ENCODE results near the gene EIF4A2. TPM values are rescaled to one million over a fixed set of nuclear protein-coding genes. Genes with fewer than 3 reads are reported as not detected.

EIF4A2 gene
- total RNA-seq, 1 donor from 2014 or later, result 352 TPM

DNA sequence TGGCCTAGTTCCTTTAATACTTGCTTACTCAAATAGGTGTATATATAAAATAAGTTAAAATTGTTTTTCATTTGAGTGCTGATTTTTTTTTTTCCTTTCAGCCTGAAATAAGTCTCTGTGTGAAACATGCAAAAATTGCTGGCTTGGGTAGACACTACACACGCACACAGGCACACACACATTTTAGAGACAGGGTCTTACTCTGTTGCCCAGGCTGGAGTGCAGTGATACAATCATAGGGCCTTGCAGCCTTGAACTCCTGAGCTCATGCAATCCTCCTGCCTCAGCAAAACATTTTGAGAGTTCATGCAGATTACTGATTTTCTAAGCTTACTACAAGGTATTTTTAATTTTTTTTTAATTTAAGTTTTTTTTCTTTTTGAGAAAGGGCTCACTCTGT is 35.6 kb downstream of the EIF4A2 start:
- intact Hi-C loops (cut with micrococcal nuclease), result no loop called here

DNA sequence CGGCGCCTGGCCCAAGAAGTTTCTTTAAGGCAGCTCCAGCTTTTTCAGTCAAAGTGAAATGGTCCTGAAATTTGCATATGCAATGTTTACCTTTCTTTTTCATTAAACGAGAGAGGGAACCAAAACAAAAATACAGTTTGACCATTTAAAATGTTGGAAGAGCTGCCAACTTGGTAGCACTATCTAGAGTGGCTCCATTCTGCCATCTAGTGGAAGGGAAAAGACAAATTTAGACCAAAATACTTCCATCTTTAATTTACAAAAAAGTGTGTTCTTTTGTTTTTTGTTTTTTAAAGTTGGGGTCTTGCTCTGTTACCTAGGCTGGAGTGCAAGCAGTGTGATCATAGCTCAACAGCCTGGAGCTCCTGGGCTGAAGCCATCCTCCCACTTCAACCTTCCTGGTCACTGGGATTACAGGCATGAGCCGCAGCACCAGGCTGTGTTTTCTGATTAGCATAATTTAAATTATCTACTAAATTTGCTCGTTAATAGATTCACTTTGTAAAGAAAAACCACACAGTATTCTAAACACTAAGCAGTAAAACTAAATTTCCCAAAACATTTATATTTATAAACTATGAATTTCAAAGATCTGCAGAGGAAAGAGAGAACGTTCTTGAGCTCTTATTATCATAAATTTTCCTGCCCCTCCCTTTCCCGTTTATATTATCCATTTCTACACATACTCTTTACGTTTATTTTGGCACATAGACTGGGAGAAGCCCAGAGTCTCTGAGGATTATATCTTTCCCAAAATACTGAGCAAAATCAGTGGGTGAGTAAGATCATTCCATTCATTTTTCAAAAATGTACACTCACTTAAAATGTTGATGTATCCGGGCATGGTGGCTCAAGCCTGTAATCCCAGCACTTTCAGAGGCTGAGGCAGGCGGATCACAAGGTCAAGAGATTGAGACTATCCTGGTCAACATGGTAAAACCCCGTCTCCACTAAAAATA is 38.3 kb downstream of the EIF4A2 start:
- intact Hi-C loops (cut with micrococcal nuclease), result loop anchor here (1.0 to 5.0 kb wide), 2 partner anchors 204 to 844 kb away; no protein-coding TSS in a partner anchor

DNA sequence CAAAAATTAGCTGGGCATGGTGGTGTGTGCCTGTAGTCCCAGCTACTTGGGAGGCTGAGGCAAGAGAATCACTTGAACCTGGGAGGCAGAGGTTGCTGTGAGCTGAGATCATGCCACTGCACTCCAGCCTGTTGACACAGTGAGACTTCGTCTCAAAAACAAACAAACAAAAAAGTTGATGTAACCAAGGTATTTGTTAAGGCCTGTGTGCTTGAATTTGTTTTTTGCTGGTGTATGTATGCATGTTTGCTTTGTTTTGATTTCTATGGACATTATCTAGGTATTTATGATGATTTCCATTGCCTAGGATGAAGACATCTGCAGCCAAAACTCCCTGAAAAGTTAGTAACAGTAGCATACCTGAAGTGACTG is 39.0 kb downstream of the EIF4A2 start:
- intact Hi-C loops (cut with micrococcal nuclease), result loop anchor here (5.0 kb wide), 1 partner anchor 845 kb away; no protein-coding TSS in a partner anchor

DNA sequence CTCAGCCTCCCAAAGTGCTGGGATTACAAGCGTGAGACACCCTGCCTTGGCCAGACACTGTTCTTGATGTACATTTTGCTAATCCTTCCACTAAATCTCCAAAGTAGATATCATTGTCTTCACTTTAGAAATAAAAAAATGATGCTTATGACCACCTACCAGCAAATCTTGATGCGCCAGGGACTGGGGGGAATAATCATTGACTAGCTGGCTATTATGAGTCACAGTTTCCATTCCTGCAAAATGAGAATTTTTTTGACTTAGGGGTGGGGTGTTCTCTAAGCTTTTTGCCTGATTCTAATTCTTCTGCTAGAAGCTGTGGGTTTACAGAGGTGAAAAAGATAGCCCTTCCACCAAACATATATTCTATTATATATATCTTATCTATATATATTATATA is 40.0 kb downstream of the EIF4A2 start:
- intact Hi-C loops (cut with micrococcal nuclease), result loop anchor here (5.0 kb wide), 1 partner anchor 846 kb away; no protein-coding TSS in a partner anchor

DNA sequence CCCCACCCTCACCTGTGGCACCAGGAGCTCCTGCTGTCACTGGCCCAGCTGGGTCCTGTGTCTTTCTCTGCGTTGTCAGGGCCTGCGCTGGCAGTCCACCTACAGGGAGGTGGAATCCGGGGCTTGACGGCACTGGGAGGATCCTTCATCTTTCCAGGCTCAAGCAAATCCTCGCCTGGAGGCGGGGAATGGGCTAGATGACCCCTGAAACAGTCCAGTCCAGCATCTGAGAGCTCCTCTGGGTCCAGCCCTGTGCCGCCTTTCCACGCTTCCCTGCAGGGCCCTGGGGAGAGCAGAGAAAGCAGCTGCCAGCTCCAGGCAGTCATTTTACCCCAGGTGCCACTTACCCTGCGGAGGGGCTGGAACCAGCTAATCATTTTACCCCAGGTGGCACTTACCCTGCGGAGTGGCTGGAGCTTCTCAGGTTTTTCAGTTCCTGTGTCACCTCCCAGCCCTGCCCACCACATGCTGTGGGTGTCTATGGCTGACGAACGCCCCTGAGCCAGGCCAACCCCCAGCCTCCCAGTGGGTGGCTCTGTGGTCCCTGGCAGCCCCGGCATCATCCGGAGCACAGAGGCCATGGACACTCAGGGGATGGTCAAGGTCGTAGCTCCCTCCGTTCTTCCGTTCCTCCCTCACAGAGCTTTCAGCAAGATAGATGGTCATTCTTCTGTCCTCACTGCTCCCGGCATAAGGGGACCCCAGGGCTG is 41.2 kb downstream of the EIF4A2 start:
- intact Hi-C loops (cut with micrococcal nuclease), result loop anchor here (5.0 kb wide), 2 partner anchors 343 to 847 kb away; no protein-coding TSS in a partner anchor

DNA sequence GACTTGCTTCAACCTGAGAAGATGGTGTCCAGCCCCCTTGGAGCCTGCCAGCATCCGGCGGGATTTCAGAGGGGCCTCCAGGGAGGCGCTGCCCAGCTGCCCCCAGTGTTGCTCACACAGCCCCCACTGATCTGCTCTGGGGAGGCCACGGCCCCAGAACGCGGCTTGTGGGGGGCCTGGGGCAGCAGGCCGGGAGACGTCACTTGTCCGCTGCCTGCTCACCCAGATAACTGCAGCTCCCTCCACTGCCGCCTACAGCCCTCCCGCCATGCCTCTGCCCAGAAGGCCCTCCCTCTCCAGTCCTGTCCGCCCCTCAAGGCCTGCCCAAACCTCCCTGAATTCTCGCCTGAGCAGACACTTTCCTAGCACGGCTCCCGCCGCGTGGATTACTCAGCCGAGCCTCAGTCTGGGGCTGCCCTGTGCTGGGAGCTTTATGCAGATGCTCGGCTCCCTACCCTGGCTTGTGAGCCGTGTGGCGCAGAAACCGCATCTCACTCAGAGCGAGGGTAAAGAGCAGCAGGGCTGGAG is 42.0 kb downstream of the EIF4A2 start:
- intact Hi-C loops (cut with micrococcal nuclease), result loop anchor here (5.0 kb wide), 1 partner anchor 342 kb away; no protein-coding TSS in a partner anchor

DNA sequence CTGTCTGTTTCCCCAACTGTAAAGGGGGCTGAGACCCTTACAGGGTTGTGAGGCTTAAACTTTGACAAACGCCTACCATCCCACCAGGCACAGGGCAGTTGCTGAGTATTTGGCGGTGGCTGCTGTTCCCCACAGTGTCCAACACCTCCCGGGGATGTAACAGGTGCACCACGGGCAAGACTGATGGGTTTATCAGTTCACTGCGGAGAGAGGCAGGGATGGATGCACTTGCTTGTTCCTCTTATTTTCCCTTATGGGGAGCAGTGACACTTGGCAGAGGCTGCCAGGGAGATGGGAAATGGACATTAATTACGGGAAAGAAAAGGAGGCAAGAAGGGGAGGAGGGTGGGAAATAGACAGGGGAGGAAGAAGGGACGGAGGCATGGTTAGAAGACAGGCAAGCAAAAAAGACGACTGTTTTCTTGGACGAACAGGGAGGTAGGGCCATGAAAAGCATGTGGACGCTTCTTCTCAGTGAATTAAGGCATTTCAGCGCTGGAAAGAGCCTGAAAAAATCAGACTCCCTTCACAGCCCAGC is 42.6 kb downstream of the EIF4A2 start:
- intact Hi-C loops (cut with micrococcal nuclease), result loop anchor here (2.0 to 5.0 kb wide), 6 partner anchors 41 to 341 kb away; partner anchors contain the start of genes DNAJB11 and RPL39L

DNA sequence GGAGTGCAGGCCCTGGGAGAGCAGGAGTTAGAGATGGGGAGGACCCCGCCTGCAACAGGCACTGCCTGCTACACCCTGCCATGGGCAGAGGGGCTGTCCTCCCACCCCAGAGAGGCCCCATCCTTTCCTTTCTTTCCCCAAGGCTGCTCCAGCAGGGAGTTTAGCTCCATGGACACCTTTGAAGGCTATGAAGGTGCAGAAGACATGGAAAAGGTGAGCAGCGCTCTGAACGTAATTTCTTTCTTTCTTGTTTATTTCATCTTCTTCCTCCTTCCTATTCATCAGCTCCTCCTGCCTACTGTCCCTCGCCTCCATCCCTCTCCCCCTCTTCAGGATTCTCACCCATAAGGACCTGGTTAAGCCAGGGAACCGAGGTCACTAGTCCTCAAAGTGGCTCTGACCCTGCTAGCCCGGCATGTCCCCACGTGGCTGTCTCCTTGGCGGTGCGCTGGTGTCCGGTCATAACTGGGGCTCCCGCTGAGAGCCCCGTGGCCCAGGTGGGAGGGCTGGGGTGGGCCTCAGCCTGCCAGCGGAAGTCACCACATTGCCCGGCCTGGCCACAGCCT is 43.1 kb downstream of the EIF4A2 start:
- intact Hi-C loops (cut with micrococcal nuclease), result loop anchor here (2.0 to 5.0 kb wide), 6 partner anchors 42 to 341 kb away; partner anchors contain the start of genes DNAJB11 and RPL39L

DNA sequence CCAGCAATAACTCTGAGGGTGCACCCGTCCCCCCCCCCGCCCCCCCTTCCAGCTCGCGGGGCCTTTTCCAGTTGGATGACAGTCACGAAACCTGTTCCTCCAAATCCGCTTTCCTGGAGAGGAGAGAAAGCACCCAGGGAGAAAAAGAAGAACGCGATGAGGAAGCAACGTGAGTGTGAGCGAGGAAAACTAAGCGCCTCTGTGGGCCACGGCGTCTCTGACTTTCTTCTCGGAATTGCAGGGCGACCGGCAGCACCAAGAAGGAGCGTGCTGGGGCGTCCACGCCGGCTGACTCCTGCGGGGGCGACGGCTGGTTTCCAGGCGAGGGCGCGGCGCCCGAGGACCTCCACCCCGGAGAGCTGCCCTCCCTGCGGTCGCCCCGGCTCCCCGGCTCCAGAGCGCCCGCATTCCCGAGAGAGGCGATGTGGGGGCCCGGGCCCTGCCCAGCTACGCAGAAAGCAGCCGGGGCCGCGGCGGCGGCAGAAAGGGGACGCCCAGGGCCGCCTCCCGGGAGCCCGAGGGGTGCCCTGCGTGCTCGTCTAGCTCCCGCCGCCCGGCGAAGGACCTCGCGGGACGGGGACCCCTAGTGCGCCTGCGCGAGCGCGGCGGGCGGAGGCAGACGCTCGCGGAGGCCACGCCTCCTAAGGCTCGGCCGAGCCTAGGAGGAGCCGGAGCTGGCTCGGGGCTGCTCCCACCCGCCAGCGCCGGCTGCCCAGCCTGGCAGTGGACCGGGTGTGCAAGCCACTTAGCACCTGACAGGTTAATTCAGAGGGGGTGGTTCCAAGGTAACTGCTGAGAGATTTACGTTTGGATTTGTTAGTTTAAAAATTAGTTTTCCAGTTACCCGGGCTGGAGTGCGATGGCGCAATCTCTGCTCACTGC is 43.8 kb downstream of the EIF4A2 start:
- intact Hi-C loops (cut with micrococcal nuclease), result loop anchor here (1.0 to 5.0 kb wide), 8 partner anchors 21 to 340 kb away; partner anchors contain the start of genes DNAJB11, RFC4, RPL39L and ST6GAL1

DNA sequence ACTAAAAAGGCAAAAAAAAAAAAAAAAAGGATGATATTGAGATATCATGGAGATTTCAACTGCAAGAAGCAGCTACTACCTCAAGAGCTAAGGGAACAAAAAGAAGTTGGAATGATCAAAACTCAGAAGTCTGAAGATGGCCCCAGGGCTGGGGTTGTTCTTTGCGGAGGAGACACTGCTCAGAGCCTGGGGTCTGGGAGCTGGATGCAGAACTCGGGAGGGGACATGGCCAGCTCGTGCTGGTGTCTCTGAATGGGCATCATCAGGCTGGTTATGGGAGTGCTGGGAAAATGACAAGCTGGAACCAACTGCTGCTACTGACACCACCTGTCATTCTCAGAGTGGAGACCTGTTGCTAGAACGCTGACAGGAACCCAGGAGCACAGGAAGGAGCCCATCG is 45.0 kb downstream of the EIF4A2 start:
- intact Hi-C loops (cut with micrococcal nuclease), result loop anchor here (5.0 kb wide), 1 partner anchor 339 kb away; no protein-coding TSS in a partner anchor

DNA sequence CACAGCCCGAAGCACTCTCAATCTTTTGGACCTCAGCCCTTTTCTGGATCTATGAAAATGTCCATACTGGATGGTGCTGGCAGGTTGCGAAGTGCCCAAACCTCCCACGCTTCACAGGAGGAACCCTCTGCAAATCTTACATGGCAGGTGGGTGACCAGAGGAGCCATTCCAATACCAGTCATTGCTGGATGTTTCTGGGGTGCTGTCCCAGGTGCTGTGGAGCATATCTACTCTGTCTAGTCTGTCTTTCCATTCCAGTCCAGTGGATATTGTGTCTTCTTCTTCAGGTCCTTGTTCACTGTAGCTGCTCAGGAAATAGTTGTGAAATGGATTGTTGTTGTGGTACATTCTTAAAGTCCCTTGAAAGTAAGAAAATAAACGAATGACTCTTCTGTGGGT is 48.4 kb downstream of the EIF4A2 start:
- intact Hi-C loops (cut with micrococcal nuclease), result no loop called here

DNA sequence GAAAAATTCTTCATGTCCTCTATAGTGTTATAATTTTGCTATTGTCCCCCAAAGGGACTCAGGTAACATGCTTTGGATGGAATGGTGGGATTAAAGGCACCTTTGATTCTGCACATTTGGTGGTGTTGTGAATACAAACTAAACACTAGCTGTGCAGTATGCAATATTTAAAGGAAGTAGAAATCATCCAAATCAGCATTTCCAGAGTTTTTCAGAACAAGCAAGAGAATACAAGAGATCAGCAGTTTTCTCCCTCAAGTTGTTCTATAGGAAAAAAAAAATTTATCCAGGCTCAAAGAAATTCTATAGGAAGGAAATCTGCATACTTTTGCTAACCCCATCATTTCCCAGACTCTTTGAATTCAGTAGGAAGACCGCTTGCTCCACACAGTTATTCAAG is 48.9 kb downstream of the EIF4A2 start:
- intact Hi-C loops (cut with micrococcal nuclease), result no loop called here

Other genes with a start within 250 kb of the EIF4A2 start
- gene CRYGS, start 239.2 kb upstream of the EIF4A2 start, total RNA-seq, result 5.0 and 5.4 TPM in 2 replicates
- 16.0 and 17.7 TPM in 2 replicates for gene TBCCD1, start 216.2 kb upstream of the EIF4A2 start, total RNA-seq
- gene DNAJB11, start 212.9 kb upstream of the EIF4A2 start, total RNA-seq, result 68.2 and 73.0 TPM in 2 replicates
- not detected in 2 replicates for gene AHSG, start 170.5 kb upstream of the EIF4A2 start, total RNA-seq
- gene FETUB, start 143.2 kb upstream of the EIF4A2 start, total RNA-seq, result not detected in 2 replicates
- not detected in 2 replicates for gene HRG, start 117.6 kb upstream of the EIF4A2 start, total RNA-seq
- not detected in 2 replicates for gene KNG1, start 66.2 kb upstream of the EIF4A2 start, total RNA-seq
- 79.5 and 85.9 TPM in 2 replicates for gene RFC4, start 22.9 kb downstream of the EIF4A2 start, total RNA-seq
- gene ADIPOQ, start 59.1 kb downstream of the EIF4A2 start, total RNA-seq, result not detected in 2 replicates
- 113 and 117 TPM in 2 replicates for gene ST6GAL1, start 146.9 kb downstream of the EIF4A2 start, total RNA-seq

All from T-helper 2 cell treated with Interferon-gamma antibody and Interleukin-4, amounts not matched to agents 100 ng/mL and 5 ng/mL, for 36 hours (primary cell).